Natural killer cell (primary cell): ENCODE results near the gene COX4I2. TPM values are rescaled to one million over a fixed set of nuclear protein-coding genes. Genes with fewer than 3 reads are reported as not detected.

Experiments used
- ATAC-seq, 3 donors: fragments of 150-1000 bp in 2 of 3; fragments of 200-7000 bp in 1 of 3; cut with Tn5 transposase; 1 replicate in 1 of 3; 2 replicates in 2 of 3; pipeline ENCODE4 v1.10.0; 2021; ENCODE audit warnings: mild to moderate bottlenecking in 2 of 3, moderate library complexity in 2 of 3
- DNase-seq, 2 donors: peaks; one replicate each; pipeline versions ENCODE4 v3.0.0 to v3.0.0-alpha.2; 2013 to 2021; ENCODE audit warnings: mixed read lengths in 1 of 2
- H3K27ac ChIP-seq: one replicate; pipeline ENCODE4 v1.5.1; 2013; ENCODE audit warnings: mild to moderate bottlenecking, low read length
- H3K27me3 ChIP-seq: one replicate; pipeline ENCODE4 v1.6.1; 2013; ENCODE audit warnings: low read length; ENCODE audit not compliant: control insufficient read depth, insufficient read depth
- H3K36me3 ChIP-seq: one replicate; pipeline ENCODE4 v1.6.1; 2013; ENCODE audit warnings: low read length; ENCODE audit not compliant: control insufficient read depth, insufficient read depth
- H3K4me1 ChIP-seq: one replicate; pipeline ENCODE4 v1.6.1; 2013; ENCODE audit warnings: low read length; ENCODE audit not compliant: control insufficient read depth, insufficient read depth
- H3K4me3 ChIP-seq: one replicate; pipeline ENCODE4 v1.5.1; 2013; ENCODE audit warnings: low read length
- H3K9me3 ChIP-seq: one replicate; pipeline ENCODE4 v1.6.1; 2013; ENCODE audit warnings: low read length; ENCODE audit not compliant: control insufficient read depth, insufficient read depth
- H3K27ac Mint-ChIP-seq, 2 donors: one replicate each; pipeline ENCODE4 v1.8.0; 2022; ENCODE audit warnings: mild to moderate bottlenecking in 2 of 2, mixed read lengths in 2 of 2, moderate library complexity in 1 of 2
- H3K27me3 Mint-ChIP-seq, 2 donors: one replicate each; pipeline ENCODE4 v1.8.0; 2022; ENCODE audit warnings: low read depth in 2 of 2, mixed read lengths in 2 of 2
- H3K36me3 Mint-ChIP-seq: one replicate; pipeline ENCODE4 v1.8.0; 2022; ENCODE audit warnings: mixed read lengths
- H3K4me1 Mint-ChIP-seq, 2 donors: one replicate each; pipeline ENCODE4 v1.8.0; 2022; ENCODE audit warnings: mixed read lengths in 2 of 2
- H3K4me3 Mint-ChIP-seq: one replicate; pipeline ENCODE4 v1.8.0; 2022; ENCODE audit warnings: mild to moderate bottlenecking, moderate library complexity, mixed read lengths
- H3K9me3 Mint-ChIP-seq, 2 donors: one replicate each; pipeline ENCODE4 v1.8.0; 2022; ENCODE audit warnings: mixed read lengths in 2 of 2
- CTCF ChIP-seq: fragments of 200-600 bp; IDR thresholded peaks from one replicate; pipeline ENCODE4 v1.8.0; 2022; ENCODE audit warnings: antibody characterized with exemption
- WGBS: methylation state at CpG from one replicate; pipeline ENCODE4 v1.1.7; 2013; ENCODE audit warnings: missing lambda C conversion rate; ENCODE audit not compliant: insufficient coverage; 5-methylcytosine and 5-hydroxymethylcytosine counted together
- intact Hi-C: fragments of 100-400 bp; cut with micrococcal nuclease; formaldehyde crosslinking; loops from one replicate; pipeline ENCODE4 v1.14.2; 2022
- total RNA-seq, 4 donors: library from RNA; stranded (reverse); fragments of 120-200 nt in 1 of 4; gene quantifications; one replicate each; pipeline versions ENCODE4 v1.2.3 to v1.2.4, GENCODE V29; 2013 to 2022

COX4I2 gene
- total RNA-seq, 3 donors from 2014 or later (not counting 1 experiment from before 2014, with no cell fraction given), result not detected

DNA sequence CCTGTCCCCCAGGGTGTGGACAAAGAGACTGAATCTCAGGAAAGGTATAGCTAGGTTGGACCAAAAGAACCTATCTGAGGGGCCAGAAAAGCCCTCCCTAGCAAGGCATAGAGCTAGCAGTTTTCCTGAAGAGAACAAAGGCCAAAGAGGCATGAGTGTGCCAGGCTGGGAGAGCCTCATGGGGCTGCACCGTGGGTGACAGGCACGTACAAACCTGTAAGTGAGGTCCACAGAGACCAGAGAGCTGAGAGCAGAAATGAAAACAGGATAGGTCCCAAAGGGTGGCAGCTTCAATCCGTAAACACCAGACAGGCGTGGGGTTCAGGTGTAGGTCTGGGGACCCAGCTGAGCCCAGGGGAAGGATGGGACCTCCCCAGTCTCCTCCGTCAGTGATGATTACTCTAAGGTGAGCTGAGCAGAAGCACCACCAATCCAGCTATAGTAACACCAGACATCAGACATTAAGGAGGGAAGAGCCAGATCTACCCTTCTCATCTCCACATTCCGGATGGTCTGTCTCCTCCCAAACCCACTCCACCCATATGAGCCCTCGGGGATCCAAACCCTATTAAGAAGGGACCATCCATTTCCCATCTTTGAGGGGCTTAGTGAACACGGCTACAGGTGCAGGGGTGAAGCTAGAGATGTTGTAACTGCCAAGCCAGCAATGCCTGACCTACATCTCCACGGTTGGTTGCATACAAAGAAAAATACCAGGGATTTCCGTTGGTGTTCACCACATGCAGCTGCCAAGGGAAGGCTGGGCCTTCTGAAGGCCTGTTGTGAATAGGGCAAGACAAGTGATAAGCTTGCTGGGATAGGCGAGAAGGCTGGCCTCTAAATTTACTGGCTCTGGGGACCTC, 46.7 kb downstream of the COX4I2 start:
- H3K27ac ChIP-seq, result peak overlapping the region; percentile 56
- peak; percentile 55 to 84 (median 70) for ATAC-seq
- H3K4me3 Mint-ChIP-seq, result peak overlapping the region; percentile 74
- intact Hi-C loops, result no loop called here
- peaks cover 92 to 96% of the 10 kb centered on the region in 2 donors for H3K4me1 Mint-ChIP-seq
- peaks cover 13% of the 10 kb centered on the region for H3K36me3 Mint-ChIP-seq
- H3K4me3 ChIP-seq, result no peak overlapping the region
- H3K9me3 Mint-ChIP-seq, result no peaks in the 10 kb centered on the region
- peaks cover 18% of the 10 kb centered on the region for H3K36me3 ChIP-seq
- DNase-seq, result peak in 1 of 2 donors; percentile 55
- no peak for TF ChIP-seq CTCF
- no peaks in the 10 kb centered on the region for H3K9me3 ChIP-seq
- peak overlapping the region; percentile 89 to 100 for H3K27ac Mint-ChIP-seq
- H3K27me3 ChIP-seq, result no peaks in the 10 kb centered on the region
- 51% methylated on average over 10 of the region's 11 CpGs for WGBS
- H3K27me3 Mint-ChIP-seq, result no peaks in the 10 kb centered on the region
- H3K4me1 ChIP-seq, result peaks cover 73% of the 10 kb centered on the region

DNA sequence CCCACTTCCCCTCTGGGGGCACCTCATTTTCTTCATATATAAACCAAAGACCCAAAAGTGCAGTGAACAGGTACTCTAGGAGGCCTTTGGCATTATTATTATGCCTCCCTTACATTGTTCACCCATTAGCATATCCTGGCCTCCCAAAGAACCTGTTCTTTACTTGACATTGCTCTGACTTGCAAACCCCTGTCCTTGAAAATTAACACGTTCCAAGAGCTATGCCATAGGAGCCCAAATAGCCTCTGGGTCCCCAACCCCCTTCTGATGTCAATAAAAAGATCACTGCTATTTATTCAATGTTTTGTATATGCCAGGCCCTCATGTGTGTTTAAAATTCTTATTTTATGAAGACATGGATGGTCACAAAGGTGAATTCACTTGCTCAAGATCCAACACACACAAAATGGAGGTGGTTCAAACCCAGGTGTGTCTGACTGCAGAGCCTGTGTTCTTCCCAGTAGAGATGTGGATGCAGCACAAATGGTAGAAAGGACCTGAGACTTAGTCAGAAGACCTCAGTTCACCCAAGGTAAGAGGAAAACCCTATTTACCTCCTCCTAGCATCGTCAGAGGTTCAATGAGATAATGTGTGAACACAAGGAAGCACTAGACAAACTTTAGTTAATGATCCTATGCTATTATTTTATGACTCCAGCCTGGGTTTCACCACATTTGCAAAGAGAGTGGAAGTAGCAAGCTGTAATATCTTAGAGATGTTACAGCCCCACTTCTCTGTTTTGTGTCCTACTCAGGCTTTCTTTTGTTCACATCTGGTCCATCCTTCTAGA, 48.3 kb downstream of the COX4I2 start:
- ATAC-seq (no peak), DNase-seq (no peak)
- 100% methylated on average over 1 of the region's 2 CpGs for WGBS
- TF ChIP-seq CTCF, result no peak
- Histone ChIP-seq H3K27me3 (no peaks in the 10 kb centered on the region), H3K9me3 (no peaks in the 10 kb centered on the region), H3K36me3 (peaks cover 14% of the 10 kb centered on the region), H3K4me3 (no peak overlapping the region), H3K27ac (peak overlapping the region; percentile 71), H3K4me1 (peaks cover 71% of the 10 kb centered on the region)
- no peaks in the 10 kb centered on the region for H3K9me3 Mint-ChIP-seq
- peaks cover 3% of the 10 kb centered on the region for H3K36me3 Mint-ChIP-seq
- peak overlapping the region; percentile 50 for H3K4me3 Mint-ChIP-seq
- peaks cover 82 to 86% of the 10 kb centered on the region in 2 donors for H3K4me1 Mint-ChIP-seq
- peak overlapping the region; percentile 89 to 100 for H3K27ac Mint-ChIP-seq
- H3K27me3 Mint-ChIP-seq, result no peaks in the 10 kb centered on the region
- intact Hi-C loops, result no loop called here

DNA sequence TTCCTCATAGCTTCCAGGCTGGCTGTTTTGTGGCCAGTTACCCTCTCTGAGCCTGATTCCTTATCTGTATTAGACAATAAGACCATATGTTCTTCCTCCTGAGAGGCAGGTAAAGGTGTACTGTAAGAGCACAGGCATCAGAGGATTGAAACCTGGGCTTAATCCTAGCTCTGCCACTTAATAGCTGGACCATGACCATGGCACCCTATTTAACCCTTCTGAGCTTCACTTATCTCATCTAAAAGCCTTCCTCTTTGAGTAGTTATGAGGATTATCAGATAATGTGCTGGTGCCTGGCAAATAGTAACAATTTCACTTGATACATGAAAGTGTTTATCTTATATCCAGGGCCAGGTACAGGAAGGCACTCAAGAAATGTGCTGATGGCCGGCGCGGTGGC, 50.1 kb downstream of the COX4I2 start:
- Mint-ChIP-seq H3K27ac (peak overlapping the region; percentile 89 to 100), H3K36me3 (no peaks in the 10 kb centered on the region), H3K4me3 (no peak overlapping the region), H3K9me3 (no peaks in the 10 kb centered on the region), H3K4me1 (peaks cover 79 to 86% of the 10 kb centered on the region in 2 donors), H3K27me3 (no peaks in the 10 kb centered on the region)
- Histone ChIP-seq H3K27ac (no peak overlapping the region), H3K36me3 (peaks cover 14% of the 10 kb centered on the region), H3K4me3 (no peak overlapping the region), H3K4me1 (peaks cover 73% of the 10 kb centered on the region), H3K9me3 (no peaks in the 10 kb centered on the region), H3K27me3 (no peaks in the 10 kb centered on the region)
- ATAC-seq (no peak), DNase-seq (no peak)
- 97% methylated on average over 3 of the region's 3 CpGs for WGBS
- intact Hi-C loops, result no loop called here
- TF ChIP-seq CTCF, result no peak
